SK-N-MC (cell line): ENCODE results near the gene ORM1.

Experiments
- DNase-seq: peaks from one replicate; pipeline ENCODE4 v3.0.0-alpha.2; 2011; ENCODE audit warnings: low read depth, low spot score
- H3K27ac ChIP-seq: fragments of 200-600 bp; sonication (generic); 2 replicates; pipeline ENCODE4 v1.5.1; 2016; ENCODE audit warnings: mixed run types
- H3K36me3 ChIP-seq: fragments of 200-600 bp; sonication (generic); 2 replicates; pipeline ENCODE4 v1.6.1; 2017; ENCODE audit warnings: antibody characterized with exemption, low read length, mixed read lengths; ENCODE audit not compliant: insufficient read depth
- H3K4me3 ChIP-seq: fragments of 200-600 bp; sonication (generic); 2 replicates; pipeline ENCODE4 v1.5.1; 2016
- H3K9ac ChIP-seq: fragments of 200-600 bp; sonication (generic); 2 replicates; pipeline ENCODE4 v1.8.0; 2017; ENCODE audit warnings: mixed run types, mixed read lengths; ENCODE audit not compliant: insufficient read length
- H3K9me3 ChIP-seq: fragments of 200-600 bp; sonication (generic); 2 replicates; pipeline ENCODE4 v1.6.1; 2017; ENCODE audit warnings: low read depth, mild to moderate bottlenecking, antibody characterized with exemption, low read length, moderate library complexity, mixed read lengths
- EZH2 ChIP-seq: fragments of 200-600 bp; sonication (generic); IDR thresholded peaks from one replicate; pipeline ENCODE4 v1.6.1; 2017; ENCODE audit warnings: antibody characterized with exemption
- FOXP2 ChIP-seq: optimal IDR thresholded peaks from 2 replicates; pipeline ENCODE3; 2011; ENCODE audit warnings: mild to moderate bottlenecking, moderate library complexity; ENCODE audit not compliant: insufficient read depth; ENCODE audit errors: extremely low read length, control extremely low read depth
- POLR2AphosphoS5 ChIP-seq: IDR thresholded peaks from 2 replicates; pipeline ENCODE4 v1.6.1; 2012; ENCODE audit warnings: mild to moderate bottlenecking, low read depth, low read length, borderline replicate concordance

Gene ORM1

GRCh38 chr9:114342755-114343440, 20.0 kb downstream of the ORM1 start:
- no peak for DNase-seq
- Histone ChIP-seq H3K4me3 (no peak overlapping the region), H3K9ac (no peak overlapping the region), H3K27ac (no peak overlapping the region), H3K36me3 (peaks cover 73% of the 10 kb centered on the region; the same call in 1 of the 2 replicates), H3K9me3 (no peaks in the 10 kb centered on the region)
- TF ChIP-seq EZH2, result no peak
- no peak for TF ChIP-seq FOXP2
- no peak for TF ChIP-seq POLR2AphosphoS5

- Histone ChIP-seq H3K9ac (no peak overlapping the region), H3K36me3 (peaks cover 77% of the 10 kb centered on the region; the same call in 1 of the 2 replicates), H3K27ac (no peak overlapping the region), H3K9me3 (no peaks in the 10 kb centered on the region), H3K4me3 (no peak overlapping the region)
- TF ChIP-seq EZH2 (no peak), POLR2AphosphoS5 (no peak), FOXP2 (no peak)
- no peak for DNase-seq
Observed at GRCh38 chr9:114343471-114344187, 20.7 kb downstream of the ORM1 start.

GRCh38 chr9:114344188-114344566, 21.3 kb downstream of the ORM1 start:
- Histone ChIP-seq H3K9ac (no peak overlapping the region), H3K27ac (no peak overlapping the region), H3K9me3 (no peaks in the 10 kb centered on the region), H3K4me3 (no peak overlapping the region), H3K36me3 (peaks cover 81% of the 10 kb centered on the region; the same call in 1 of the 2 replicates)
- TF ChIP-seq POLR2AphosphoS5, result no peak
- TF ChIP-seq EZH2, result no peak
- no peak for TF ChIP-seq FOXP2
- no peak for DNase-seq

GRCh38 chr9:114344692-114345091, 21.8 kb downstream of the ORM1 start:
- TF ChIP-seq EZH2 (no peak), POLR2AphosphoS5 (no peak), FOXP2 (no peak)
- H3K9me3 ChIP-seq, result no peaks in the 10 kb centered on the region
- no peak overlapping the region for H3K27ac ChIP-seq
- no peak for DNase-seq
- H3K9ac ChIP-seq, result no peak overlapping the region
- H3K36me3 ChIP-seq, result peaks cover 81% of the 10 kb centered on the region; the same call in 1 of the 2 replicates
- no peak overlapping the region for H3K4me3 ChIP-seq

- H3K36me3 ChIP-seq, result peaks cover 82% of the 10 kb centered on the region; the same call in 1 of the 2 replicates
- no peak overlapping the region for H3K9ac ChIP-seq
- no peaks in the 10 kb centered on the region for H3K9me3 ChIP-seq
- no peak overlapping the region for H3K4me3 ChIP-seq
- no peak overlapping the region for H3K27ac ChIP-seq
- DNase-seq, result no peak
- no peak for TF ChIP-seq FOXP2
Observed at GRCh38 chr9:114345493-114346065, 22.7 kb downstream of the ORM1 start.

- Histone ChIP-seq H3K36me3 (peaks cover 80% of the 10 kb centered on the region; the same call in 1 of the 2 replicates), H3K4me3 (no peak overlapping the region), H3K9ac (no peak overlapping the region), H3K27ac (no peak overlapping the region), H3K9me3 (no peaks in the 10 kb centered on the region)
- TF ChIP-seq EZH2, result no peak
- TF ChIP-seq FOXP2, result no peak
- no peak for TF ChIP-seq POLR2AphosphoS5
- no peak for DNase-seq
Observed at GRCh38 chr9:114346146-114346545, 23.2 kb downstream of the ORM1 start.

GRCh38 chr9:114347675-114348074, 24.8 kb downstream of the ORM1 start:
- no peak overlapping the region for H3K4me3 ChIP-seq
- H3K36me3 ChIP-seq, result peaks cover 81% of the 10 kb centered on the region; the same call in 1 of the 2 replicates
- H3K9me3 ChIP-seq, result no peaks in the 10 kb centered on the region
- TF ChIP-seq POLR2AphosphoS5 (no peak), FOXP2 (no peak), EZH2 (no peak)
- H3K9ac ChIP-seq, result no peak overlapping the region
- DNase-seq, result no peak
- 0 out of 2 replicates have a peak overlapping the region, but pooled peaks have one; percentile 85 for H3K27ac ChIP-seq

- Histone ChIP-seq H3K9me3 (no peaks in the 10 kb centered on the region), H3K36me3 (peaks cover 77% of the 10 kb centered on the region; the same call in 1 of the 2 replicates), H3K4me3 (peak overlapping the region; percentile 18; the same call in 1 of the 2 replicates), H3K27ac (peak overlapping the region; percentile 85; the same call in 1 of the 2 replicates), H3K9ac (no peak overlapping the region)
- TF ChIP-seq EZH2 (no peak), FOXP2 (no peak), POLR2AphosphoS5 (no peak)
- DNase-seq, result no peak
Observed at GRCh38 chr9:114348261-114348905, 25.5 kb downstream of the ORM1 start.
